Measurements from ENCODE around the gene C12orf42. TPM values are rescaled to one million over a fixed set of nuclear protein-coding genes. Genes with fewer than 3 reads are reported as not detected.

Gene C12orf42
- total RNA-seq, 2 donors from 2014 or later = not detected

- Histone ChIP-seq H3K27ac (no peak overlapping the region), H3K36me3 (no peaks in the 10 kb centered on the region), H3K4me1 (no peaks in the 10 kb centered on the region), H3K4me3 (no peak overlapping the region), H3K27me3 (no peaks in the 10 kb centered on the region), H3K9me3 (no peaks in the 10 kb centered on the region)
- no peak for DNase-seq (ENCODE audit: low spot score)
- no peak for TF ChIP-seq CTCF (IDR thresholded peaks at IDR 0.05)
Measured at GRCh38 chr12:103257763-103258162, 238.0 kb downstream of the C12orf42 start.

Other genes starting within 250 kb of the C12orf42 start
- under 1 TPM in 1 of 2 donors, not detected in 1; 0.11 TPM for gene STAB2, start 91.3 kb upstream of the C12orf42 start, total RNA-seq